Panc1 (cell line): ENCODE results near the gene KIF17. TPM values are rescaled to one million over a fixed set of nuclear protein-coding genes. Genes with fewer than 3 reads are reported as not detected.

ENCODE experiments used
- ATAC-seq: fragments of 200-7000 bp; cut with Tn5 transposase; 2 replicates; pipeline ENCODE4 v1.9.1; 2020; ENCODE audit warnings: mild to moderate bottlenecking, moderate library complexity
- BruUV-seq: library from RNA; stranded (reverse); fragments of 400-500 nt; replicated peaks from 2 replicates; lab custom pipeline; 2021; lab: Mats Ljungman, UMichigan
- CTCF ChIA-PET: fragments of 300-600 bp; sonication (Branson Sonifier 250); formaldehyde crosslinking; loops from one replicate; lab custom pipeline; 2022; ENCODE audit warnings: antibody characterized with exemption; lab: Charles Lee
- POLR2A ChIA-PET: fragments of 300-600 bp; sonication (Branson Sonifier 250); formaldehyde crosslinking; loops from one replicate; lab custom pipeline; 2022; ENCODE audit warnings: antibody characterized with exemption; lab: Charles Lee
- DNase-seq: peaks from one replicate; pipeline ENCODE4 v3.0.0-alpha.2; 2010; ENCODE audit warnings: low read depth, low spot score
- H3K27ac ChIP-seq: 2 replicates; pipeline ENCODE4 v1.5.1; 2011; ENCODE audit warnings: mild to moderate bottlenecking, low read length, inconsistent platforms
- H3K27me3 ChIP-seq: fragments of 200-500 bp; sonication (Bioruptor generic); 2 replicates; pipeline ENCODE4 v1.6.0; 2014; ENCODE audit warnings: low read length, inconsistent platforms; ENCODE audit not compliant: control insufficient read depth, insufficient read depth
- H3K36me3 ChIP-seq: fragments of 200-500 bp; sonication (Bioruptor generic); 2 replicates; pipeline ENCODE4 v1.5.1; 2014; ENCODE audit warnings: inconsistent platforms, mild to moderate bottlenecking, low read length, moderate library complexity; ENCODE audit not compliant: control insufficient read depth, insufficient read depth
- H3K4me1 ChIP-seq: 2 replicates; pipeline ENCODE4 v1.5.1; 2011; ENCODE audit warnings: inconsistent platforms, mild to moderate bottlenecking, low read length, moderate library complexity; ENCODE audit not compliant: control insufficient read depth, insufficient read depth
- H3K4me3 ChIP-seq, 2 experiments: 2 replicates each; pipeline ENCODE4 v1.5.1; 2011 to 2012; ENCODE audit warnings: low read depth in 2 of 2, low read length in 2 of 2, mild to moderate bottlenecking in 2 of 2, inconsistent platforms in 1 of 2, moderate library complexity in 1 of 2
- H3K9me3 ChIP-seq: fragments of 200-500 bp; sonication (Bioruptor generic); 2 replicates; pipeline ENCODE4 v1.5.1; 2014; ENCODE audit warnings: low read depth, mild to moderate bottlenecking, inconsistent platforms, low read length, moderate library complexity; ENCODE audit not compliant: control insufficient read depth, insufficient read depth
- POLR2AphosphoS5 ChIP-seq: IDR thresholded peaks from 2 replicates; pipeline ENCODE4 v1.6.1; 2012; ENCODE audit warnings: mild to moderate bottlenecking, low read depth, low read length, moderate library complexity
- SIN3A ChIP-seq: IDR thresholded peaks from 2 replicates; pipeline ENCODE4 v1.6.1; 2012; ENCODE audit warnings: low read depth, mild to moderate bottlenecking, low read length, moderate library complexity, borderline replicate concordance; ENCODE audit not compliant: insufficient read depth
- TCF7L2 ChIP-seq: IDR thresholded peaks from 2 replicates; pipeline ENCODE4 v1.6.1; 2011; ENCODE audit warnings: mild to moderate bottlenecking, low read depth, low read length, inconsistent platforms
- in situ Hi-C: cut with HindIII; loops from 2 replicates; pipeline ENCODE4 v1.10.0; 2016; ENCODE audit warnings: low sequenced_read_pairs, low pct_unique_long_range_greater_than_20kb
- intact Hi-C: fragments of 100-400 bp; cut with micrococcal nuclease; formaldehyde crosslinking; loops from one replicate; pipeline ENCODE4 v1.10.0; 2022; ENCODE audit not compliant: unreplicated experiment
- total RNA-seq: library from RNA; stranded (reverse); gene quantifications from one replicate; pipeline ENCODE4 v1.2.1, GENCODE V29; 2021; ENCODE audit not compliant: unreplicated experiment
- TF ChIP-seq, protein P1 (sequence below): fragments of 450-650 bp; IDR thresholded peaks from 2 replicates; pipeline ENCODE4 v1.5.1; 2017; ENCODE audit warnings: mild to moderate bottlenecking
- TF ChIP-seq, protein P2 (sequence below), 2 experiments: IDR thresholded peaks; 2 replicates each; pipeline ENCODE4 v1.6.1; 2011 to 2012; ENCODE audit warnings: low read depth in 2 of 2, control low read depth in 1 of 2, low read length in 1 of 2, mild to moderate bottlenecking in 1 of 2, moderate library complexity in 1 of 2; ENCODE audit not compliant: insufficient read depth in 1 of 2

KIF17 gene
- total RNA-seq, 1 experiment from 2014 or later: 3.9 TPM

DNA sequence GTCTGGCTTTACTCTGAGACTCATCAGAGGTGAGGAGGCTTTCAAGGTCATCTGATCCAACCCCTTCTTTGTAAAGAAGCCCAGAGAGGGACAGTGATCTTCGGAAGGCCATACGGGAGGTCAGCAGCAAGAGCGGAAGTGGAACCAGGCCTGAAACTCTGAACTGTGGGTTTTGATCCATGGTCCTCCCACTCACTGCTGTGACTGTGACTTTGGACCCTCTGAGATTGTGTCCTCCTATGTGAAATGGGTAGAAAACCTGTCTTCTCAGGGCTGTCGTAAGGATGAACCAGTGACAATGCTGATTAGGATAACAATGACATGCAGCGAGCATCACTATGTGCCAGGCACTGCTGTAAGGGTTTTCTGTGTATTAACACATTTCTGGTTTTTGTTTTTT, 46.9 kb downstream of the KIF17 start:
- H3K9me3 ChIP-seq: no peaks in the 10 kb centered on the region
- ATAC-seq (no peak), DNase-seq (no peak)
- BruUV-seq: no TSS peak
- H3K27me3 ChIP-seq: no peaks in the 10 kb centered on the region
- no peak overlapping the region for H3K4me3 ChIP-seq
- no peak overlapping the region for H3K27ac ChIP-seq
- H3K36me3 ChIP-seq: no peaks in the 10 kb centered on the region
- in situ Hi-C loops (no loop called here), intact Hi-C loops (no loop called here)
- H3K4me1 ChIP-seq: no peaks in the 10 kb centered on the region
- ChIA-PET POLR2A (no interaction called here), CTCF (no interaction called here)
- TF ChIP-seq, protein P1, sequence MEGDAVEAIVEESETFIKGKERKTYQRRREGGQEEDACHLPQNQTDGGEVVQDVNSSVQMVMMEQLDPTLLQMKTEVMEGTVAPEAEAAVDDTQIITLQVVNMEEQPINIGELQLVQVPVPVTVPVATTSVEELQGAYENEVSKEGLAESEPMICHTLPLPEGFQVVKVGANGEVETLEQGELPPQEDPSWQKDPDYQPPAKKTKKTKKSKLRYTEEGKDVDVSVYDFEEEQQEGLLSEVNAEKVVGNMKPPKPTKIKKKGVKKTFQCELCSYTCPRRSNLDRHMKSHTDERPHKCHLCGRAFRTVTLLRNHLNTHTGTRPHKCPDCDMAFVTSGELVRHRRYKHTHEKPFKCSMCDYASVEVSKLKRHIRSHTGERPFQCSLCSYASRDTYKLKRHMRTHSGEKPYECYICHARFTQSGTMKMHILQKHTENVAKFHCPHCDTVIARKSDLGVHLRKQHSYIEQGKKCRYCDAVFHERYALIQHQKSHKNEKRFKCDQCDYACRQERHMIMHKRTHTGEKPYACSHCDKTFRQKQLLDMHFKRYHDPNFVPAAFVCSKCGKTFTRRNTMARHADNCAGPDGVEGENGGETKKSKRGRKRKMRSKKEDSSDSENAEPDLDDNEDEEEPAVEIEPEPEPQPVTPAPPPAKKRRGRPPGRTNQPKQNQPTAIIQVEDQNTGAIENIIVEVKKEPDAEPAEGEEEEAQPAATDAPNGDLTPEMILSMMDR: no peak

DNA sequence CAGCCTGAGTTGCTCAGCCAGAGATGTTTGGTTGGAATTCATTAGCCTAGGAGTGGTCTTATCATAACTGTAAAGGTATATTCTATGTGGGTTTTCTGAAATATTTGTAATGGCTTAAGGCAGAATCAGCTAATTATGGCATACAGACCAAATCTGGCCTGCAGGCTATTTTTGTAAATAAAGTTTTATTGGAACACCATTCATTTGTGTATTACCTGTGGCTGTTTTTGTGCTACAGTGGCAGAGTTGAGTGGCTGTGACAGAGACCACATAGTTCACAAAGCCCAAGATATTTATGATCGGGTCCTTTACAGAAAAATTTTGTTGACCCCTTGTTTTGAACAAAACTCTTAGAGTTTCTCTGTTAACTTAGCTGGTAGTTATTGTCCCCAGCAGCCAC, 49.2 kb downstream of the KIF17 start:
- ATAC-seq: no peak
- Histone ChIP-seq H3K27ac (no peak overlapping the region), H3K27me3 (no peaks in the 10 kb centered on the region), H3K9me3 (no peaks in the 10 kb centered on the region), H3K4me1 (no peaks in the 10 kb centered on the region), H3K4me3 (no peak overlapping the region), H3K36me3 (no peaks in the 10 kb centered on the region)
- ChIA-PET POLR2A (no interaction called here), CTCF (no interaction called here)
- no TSS peak for BruUV-seq
- DNase-seq: no peak
- in situ Hi-C loops: no loop called here
- intact Hi-C loops: no loop called here
- no peak for TF ChIP-seq SIN3A
- TF ChIP-seq POLR2AphosphoS5: no peak
- TF ChIP-seq, protein P1: no peak
- no peak for TF ChIP-seq TCF7L2
- TF ChIP-seq, protein P2, sequence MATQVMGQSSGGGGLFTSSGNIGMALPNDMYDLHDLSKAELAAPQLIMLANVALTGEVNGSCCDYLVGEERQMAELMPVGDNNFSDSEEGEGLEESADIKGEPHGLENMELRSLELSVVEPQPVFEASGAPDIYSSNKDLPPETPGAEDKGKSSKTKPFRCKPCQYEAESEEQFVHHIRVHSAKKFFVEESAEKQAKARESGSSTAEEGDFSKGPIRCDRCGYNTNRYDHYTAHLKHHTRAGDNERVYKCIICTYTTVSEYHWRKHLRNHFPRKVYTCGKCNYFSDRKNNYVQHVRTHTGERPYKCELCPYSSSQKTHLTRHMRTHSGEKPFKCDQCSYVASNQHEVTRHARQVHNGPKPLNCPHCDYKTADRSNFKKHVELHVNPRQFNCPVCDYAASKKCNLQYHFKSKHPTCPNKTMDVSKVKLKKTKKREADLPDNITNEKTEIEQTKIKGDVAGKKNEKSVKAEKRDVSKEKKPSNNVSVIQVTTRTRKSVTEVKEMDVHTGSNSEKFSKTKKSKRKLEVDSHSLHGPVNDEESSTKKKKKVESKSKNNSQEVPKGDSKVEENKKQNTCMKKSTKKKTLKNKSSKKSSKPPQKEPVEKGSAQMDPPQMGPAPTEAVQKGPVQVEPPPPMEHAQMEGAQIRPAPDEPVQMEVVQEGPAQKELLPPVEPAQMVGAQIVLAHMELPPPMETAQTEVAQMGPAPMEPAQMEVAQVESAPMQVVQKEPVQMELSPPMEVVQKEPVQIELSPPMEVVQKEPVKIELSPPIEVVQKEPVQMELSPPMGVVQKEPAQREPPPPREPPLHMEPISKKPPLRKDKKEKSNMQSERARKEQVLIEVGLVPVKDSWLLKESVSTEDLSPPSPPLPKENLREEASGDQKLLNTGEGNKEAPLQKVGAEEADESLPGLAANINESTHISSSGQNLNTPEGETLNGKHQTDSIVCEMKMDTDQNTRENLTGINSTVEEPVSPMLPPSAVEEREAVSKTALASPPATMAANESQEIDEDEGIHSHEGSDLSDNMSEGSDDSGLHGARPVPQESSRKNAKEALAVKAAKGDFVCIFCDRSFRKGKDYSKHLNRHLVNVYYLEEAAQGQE (IDR thresholded peaks at IDR 0.05; ENCODE audit: insufficient read depth in 1 of 2, low read depth in 2 of 2, low read length in 1 of 2): no peak

DNA sequence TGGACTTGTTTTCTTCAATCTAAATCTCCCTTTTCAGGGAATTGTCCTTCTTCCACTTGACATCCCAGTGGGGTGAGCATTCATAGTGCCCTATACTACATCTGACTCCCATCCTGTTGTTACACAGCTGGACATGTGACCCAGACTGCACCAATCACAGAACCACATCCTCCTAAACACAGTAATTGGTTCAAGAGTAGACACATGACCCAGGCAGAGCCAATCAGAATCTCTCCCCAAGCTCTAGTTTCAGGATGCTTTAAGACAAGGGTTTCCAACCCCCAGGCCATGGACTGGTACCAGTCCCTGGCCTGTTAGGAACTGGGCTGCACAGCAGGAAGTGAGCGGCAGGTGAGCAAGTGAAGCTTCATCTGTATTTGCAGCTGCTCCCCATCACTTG, 51.0 kb downstream of the KIF17 start:
- no peak for TF ChIP-seq SIN3A
- no peak for TF ChIP-seq TCF7L2
- no peak for TF ChIP-seq POLR2AphosphoS5
- TF ChIP-seq, protein P2 (IDR thresholded peaks at IDR 0.05; ENCODE audit: insufficient read depth in 1 of 2, low read depth in 2 of 2, low read length in 1 of 2): no peak
- TF ChIP-seq, protein P1: no peak
- no peaks in the 10 kb centered on the region for H3K4me1 ChIP-seq
- H3K9me3 ChIP-seq: no peaks in the 10 kb centered on the region
- POLR2A ChIA-PET: no interaction called here
- H3K27me3 ChIP-seq: no peaks in the 10 kb centered on the region
- no peak overlapping the region for H3K27ac ChIP-seq
- no TSS peak for BruUV-seq
- DNase-seq: no peak
- no peak overlapping the region for H3K4me3 ChIP-seq
- ATAC-seq: no peak
- in situ Hi-C loops (no loop called here), intact Hi-C loops (no loop called here)
- CTCF ChIA-PET: interaction anchor here (0.8 kb wide), 1 partner anchor 528 kb away, joined by 4 read pairs; no protein-coding TSS in a partner anchor
- H3K36me3 ChIP-seq: no peaks in the 10 kb centered on the region
